Colon (tissue), 2 donors: Measurements from ENCODE around the gene PCYOX1L.

ENCODE experiments used
- FAIRE-seq: peaks from 2 replicates; lab custom pipeline; 2012; peaks lifted over from hg19 to GRCh38; lab: Jason Lieb, UNC
- donor health status: control.
- donor health status: control.

Gene PCYOX1L

DNA sequence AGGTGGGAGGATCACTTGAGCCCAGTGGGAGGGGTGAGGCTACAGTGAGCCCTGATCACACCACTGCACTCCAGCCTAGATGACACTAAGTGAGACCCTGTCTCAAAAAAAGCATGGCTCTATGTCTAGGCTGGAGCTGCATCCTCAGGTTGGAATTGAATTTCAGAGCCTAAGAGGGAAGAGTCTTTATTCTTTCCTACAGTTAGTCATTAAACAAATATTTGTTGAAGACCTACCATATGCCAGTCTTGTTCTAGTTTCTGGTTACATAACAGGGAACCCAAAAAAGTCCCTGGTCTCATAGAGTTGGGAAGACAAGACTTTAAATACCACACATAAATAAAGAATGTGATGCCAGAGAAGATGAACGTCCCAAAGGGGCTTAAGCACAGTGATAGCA lies 19.5 kb upstream of the PCYOX1L start:
- FAIRE-seq: no peak

GRCh38 chr5:149340920-149341319 lies 16.9 kb upstream of the PCYOX1L start:
- FAIRE-seq: no peak

DNA sequence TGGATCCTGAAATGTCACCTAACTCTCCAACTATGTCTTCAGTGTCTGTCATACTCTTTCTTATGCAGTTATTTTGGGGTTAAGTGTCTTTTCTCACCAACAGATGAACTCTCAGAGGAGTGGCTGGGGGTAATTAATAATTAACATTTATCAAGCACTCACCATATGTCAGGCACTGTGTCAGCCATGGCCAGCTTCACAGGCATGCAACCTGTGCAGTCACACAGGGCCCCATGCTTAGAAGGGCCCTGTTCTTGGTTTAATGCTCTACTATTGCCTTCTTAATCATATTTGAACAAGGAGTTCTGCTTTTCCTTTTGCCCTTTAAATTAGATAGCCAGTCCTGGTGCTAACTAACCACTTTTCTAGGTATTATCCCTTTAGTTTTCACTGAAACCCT lies 16.0 kb upstream of the PCYOX1L start:
- no peak for FAIRE-seq

DNA sequence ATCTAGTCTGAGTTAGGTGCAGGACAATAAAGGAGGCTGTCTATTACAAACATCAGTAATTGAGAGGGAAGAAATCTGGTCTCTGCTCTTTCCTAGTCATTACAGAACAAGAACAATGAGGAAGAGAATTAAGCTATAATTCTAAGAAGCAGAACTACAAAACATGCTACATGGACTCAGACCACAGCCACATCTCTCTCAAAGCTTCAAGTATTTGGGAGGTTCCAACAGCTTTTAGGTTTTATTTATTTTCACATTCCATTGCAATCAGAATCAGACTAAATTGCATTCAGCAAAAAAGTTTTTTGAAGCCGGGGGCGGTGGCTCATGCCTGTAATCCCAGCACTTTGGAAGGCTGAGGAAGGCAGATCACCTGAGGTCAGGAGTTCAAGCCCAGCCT lies 13.7 kb upstream of the PCYOX1L start:
- no peak for FAIRE-seq

- no peak for FAIRE-seq
Observed at GRCh38 chr5:149345147-149345891, 12.5 kb upstream of the PCYOX1L start, which contains the start of gene GRPEL2. Gene GRPEL2, plus strand, starts transcription at chr5:149345499. Its CDS starts 41 bp downstream, at chr5:149345540.

DNA sequence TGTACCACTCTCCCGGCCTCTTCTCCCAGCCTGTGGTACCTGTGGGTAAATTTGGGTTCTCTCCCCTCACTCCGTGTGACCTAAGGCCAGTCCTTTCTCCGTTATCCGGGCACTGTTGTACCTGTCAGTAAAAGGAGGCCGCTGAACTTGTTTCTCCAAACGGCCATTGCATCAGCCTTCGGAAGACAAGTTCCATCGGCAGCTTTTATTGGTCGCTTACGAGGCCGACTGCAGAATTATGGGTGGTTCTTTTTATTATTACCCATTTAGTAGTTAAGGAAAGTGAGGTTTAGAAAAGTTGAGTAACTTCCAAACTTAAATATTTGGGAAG lies 12.0 kb upstream of the PCYOX1L start:
- no peak for FAIRE-seq

DNA sequence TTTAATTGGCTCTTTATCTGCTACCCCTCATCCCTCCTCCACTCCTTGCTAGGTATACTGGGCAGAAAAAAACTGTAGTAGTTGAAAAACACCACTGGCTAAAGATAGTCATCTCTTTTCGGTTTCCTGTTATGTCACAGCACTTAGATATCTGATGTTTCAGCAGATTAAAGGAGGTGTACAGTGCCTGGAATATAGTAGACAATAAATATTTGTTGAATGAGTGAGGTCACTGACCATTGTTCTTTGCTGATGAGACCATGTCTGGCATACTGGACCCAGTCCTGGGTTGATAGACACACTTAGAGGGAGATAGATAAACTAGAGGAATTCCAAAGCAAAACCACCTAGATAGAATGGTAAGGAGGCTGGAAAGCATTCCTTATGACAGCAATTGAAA lies 9.3 kb upstream of the PCYOX1L start:
- no peak for FAIRE-seq

DNA sequence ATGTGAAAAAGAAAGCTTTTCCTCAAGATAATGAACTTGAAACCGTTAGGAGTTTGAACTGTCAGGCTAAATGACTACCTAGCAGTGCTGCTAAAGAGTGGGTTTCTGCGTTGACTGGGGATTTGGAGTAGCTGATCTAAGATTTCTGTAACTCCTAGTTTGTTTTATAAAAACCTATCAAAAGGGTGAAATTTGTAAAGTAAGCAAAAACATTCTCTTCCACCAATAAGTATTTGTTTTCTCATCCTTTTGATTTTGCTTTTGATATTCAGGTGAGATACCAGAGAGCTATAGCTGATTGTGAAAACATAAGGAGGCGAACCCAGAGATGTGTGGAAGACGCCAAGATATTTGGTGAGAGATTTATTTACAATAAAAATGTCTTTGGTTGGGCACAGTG lies 8.5 kb upstream of the PCYOX1L start:
- no peak for FAIRE-seq

GRCh38 chr5:149352169-149352568 lies 5.7 kb upstream of the PCYOX1L start:
- no peak for FAIRE-seq

GRCh38 chr5:149353911-149354310 lies 3.9 kb upstream of the PCYOX1L start:
- no peak for FAIRE-seq

DNA sequence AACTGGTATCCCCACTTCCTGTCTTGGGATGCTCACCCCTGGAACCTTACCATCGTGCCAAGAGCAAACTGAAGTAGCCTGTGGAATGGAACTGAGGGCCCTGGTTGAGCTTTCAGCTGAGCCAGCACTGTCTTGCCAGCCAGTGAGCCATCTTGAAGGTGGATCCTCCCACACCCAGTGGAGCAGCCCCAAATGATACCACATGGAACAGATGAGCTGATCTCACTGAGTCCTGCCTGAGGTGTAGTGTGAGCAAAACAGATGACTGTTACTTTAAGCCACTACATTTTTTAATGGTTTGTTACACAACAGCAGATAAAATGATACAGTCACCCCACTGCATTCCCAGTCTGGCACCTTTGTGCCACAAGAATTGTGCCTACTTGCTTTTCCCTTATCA lies 2.2 kb upstream of the PCYOX1L start:
- no peak for FAIRE-seq

DNA sequence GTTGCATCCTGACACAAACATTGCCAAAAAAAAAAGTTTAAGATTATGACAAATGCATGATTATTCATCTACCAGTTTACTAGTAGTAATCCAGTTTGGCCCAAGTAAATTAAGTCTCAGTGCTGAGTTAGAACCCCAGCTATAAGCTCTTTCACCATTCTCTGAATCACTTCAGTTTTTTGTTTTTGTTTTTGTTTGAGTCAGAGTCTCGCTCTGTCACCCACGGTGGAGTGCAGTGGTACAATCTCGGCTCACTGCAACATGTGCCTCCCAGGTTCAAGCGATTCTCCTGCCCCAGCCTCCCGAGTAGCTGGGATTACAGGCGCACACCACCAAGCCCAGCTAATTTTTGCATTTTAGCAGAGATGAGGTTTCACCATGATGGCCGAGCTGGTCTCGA lies 1.5 kb upstream of the PCYOX1L start:
- no peak for FAIRE-seq

GRCh38 chr5:149358294-149358651 lies 427 bp downstream of the PCYOX1L start:
- no peak for FAIRE-seq

- no peak for FAIRE-seq
Observed at GRCh38 chr5:149358868-149359495, 1.1 kb downstream of the PCYOX1L start.

- no peak for FAIRE-seq
Observed at GRCh38 chr5:149360272-149360671, 2.4 kb downstream of the PCYOX1L start.

- no peak for FAIRE-seq
Observed at GRCh38 chr5:149362541-149362940, 4.7 kb downstream of the PCYOX1L start.

DNA sequence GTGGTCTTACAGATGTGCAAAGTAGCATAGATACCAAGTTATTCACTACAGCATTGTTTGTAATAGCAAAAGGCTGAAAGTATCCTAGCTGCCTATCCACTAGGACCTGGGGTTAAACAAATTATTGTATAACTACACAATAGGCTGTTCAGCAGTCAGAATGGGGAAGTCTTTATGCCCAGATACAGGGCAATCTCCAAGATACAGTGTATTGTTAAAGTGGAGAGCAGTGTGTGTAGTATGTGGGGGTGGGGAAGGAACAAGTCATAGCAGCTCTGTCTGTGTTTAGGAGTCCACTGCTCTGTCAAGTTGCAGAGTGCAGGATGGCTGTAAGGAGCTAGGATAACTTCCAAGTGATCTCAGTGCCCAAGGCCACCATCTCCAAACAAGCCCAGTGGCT lies 5.5 kb downstream of the PCYOX1L start:
- FAIRE-seq: no peak

GRCh38 chr5:149363936-149364335 lies 6.1 kb downstream of the PCYOX1L start:
- no peak for FAIRE-seq

- no peak for FAIRE-seq
Observed at GRCh38 chr5:149364719-149365118, 6.9 kb downstream of the PCYOX1L start.

DNA sequence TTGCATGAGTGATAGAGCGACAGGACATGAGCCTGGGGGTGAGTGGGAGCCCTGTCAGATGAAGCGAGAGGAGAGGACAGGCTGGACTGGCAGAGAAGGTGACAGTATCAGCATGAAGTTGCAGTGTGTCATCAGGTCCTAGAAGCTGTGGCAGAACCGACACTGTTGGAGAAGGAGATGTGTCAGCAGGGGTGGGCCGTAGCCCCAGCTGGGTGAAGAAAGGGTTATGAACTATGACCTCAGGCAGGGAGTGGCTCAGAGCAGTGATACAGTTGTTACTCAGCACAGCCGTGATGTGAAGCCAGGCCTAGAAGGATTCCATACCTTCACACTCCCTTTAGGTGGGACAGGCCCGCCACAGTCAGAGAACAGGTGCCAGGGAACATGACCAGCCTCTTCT lies 7.6 kb downstream of the PCYOX1L start:
- no peak for FAIRE-seq

DNA sequence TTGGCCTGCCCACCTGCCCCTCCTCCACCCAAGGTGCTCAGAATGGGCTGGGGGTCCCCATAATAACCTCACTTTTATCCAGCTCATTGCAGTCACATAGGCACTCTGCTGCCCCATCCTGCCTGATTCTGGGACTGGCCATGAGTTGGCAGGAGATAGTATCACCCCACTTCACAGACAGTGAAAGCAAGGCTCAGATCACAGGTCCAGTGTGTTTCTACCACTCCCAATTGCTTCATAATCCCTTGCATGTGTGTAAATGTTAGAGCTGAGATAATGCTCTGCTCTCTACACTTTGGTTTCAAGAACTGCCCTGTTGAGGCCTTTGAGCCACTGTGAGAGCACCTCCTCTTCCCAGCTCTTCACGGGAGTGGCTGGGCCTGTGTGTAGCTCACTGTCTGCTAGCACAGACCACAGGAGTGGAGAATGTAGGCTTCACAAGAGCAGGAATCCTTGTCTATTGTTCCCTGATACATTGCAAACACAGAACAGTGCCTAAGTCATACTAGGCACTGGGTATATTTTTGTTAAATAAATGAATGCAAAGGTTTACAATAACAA lies 8.4 kb downstream of the PCYOX1L start:
- no peak for FAIRE-seq

DNA sequence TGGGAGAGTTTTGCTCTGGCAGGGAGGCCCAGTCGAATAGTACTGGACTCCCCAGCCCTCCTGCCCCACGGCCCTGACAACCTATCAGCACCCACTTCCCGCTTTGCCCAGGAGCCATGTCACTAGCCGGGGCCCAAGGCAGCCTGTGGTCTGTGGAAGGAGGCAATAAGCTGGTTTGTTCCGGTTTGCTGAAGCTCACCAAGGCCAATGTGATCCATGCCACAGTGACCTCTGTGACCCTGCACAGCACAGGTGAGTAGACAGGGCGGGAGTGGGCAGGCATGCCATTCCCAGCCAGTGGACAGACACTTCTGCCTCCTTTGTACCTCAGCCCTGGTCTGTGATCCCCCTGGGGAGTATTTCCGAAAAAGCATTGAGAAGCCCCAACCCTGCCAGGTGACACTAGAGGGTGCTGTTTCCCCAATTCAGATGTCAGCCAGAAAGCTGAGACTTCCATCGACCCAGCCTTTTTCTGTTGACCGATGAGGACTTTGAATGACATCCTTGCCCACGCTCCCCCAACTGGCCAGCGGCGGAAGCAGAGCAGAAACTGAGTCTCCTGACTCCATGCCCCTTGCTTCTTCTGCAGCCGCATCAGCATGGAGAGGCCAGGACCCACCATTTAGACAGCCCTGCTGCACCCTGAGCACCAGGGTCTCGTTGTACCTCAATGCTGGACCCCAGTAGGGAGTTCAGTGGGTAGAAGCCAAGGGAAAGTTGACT lies 9.6 kb downstream of the PCYOX1L start:
- FAIRE-seq: no peak

DNA sequence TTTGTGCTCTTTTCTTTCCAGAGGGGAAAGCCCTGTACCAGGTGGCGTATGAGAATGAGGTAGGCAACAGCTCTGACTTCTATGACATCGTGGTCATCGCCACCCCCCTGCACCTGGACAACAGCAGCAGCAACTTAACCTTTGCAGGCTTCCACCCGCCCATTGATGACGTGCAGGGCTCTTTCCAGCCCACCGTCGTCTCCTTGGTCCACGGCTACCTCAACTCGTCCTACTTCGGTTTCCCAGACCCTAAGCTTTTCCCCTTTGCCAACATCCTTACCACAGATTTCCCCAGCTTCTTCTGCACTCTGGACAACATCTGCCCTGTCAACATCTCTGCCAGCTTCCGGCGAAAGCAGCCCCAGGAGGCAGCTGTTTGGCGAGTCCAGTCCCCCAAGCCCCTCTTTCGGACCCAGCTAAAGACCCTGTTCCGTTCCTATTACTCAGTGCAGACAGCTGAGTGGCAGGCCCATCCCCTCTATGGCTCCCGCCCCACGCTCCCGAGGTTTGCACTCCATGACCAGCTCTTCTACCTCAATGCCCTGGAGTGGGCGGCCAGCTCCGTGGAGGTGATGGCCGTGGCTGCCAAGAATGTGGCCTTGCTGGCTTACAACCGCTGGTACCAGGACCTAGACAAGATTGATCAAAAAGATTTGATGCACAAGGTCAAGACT lies 10.3 kb downstream of the PCYOX1L start:
- no peak for FAIRE-seq
